Mucosa of descending colon (tissue), 3 donors: ENCODE results near the gene PHLPP1. TPM values are rescaled to one million over a fixed set of nuclear protein-coding genes. Genes with fewer than 3 reads are reported as not detected.

Experiments used
- ATAC-seq: fragments of 200-7000 bp; cut with Tn5 transposase; one replicate; pipeline ENCODE4 v1.9.1; 2020; ENCODE audit warnings: mild to moderate bottlenecking, moderate library complexity
- DNase-seq, 3 donors: peaks; one replicate each; pipeline ENCODE4 v3.0.0-alpha.2; 2020
- H3K36me3 ChIP-seq: fragments of 200-600 bp; one replicate; pipeline ENCODE4 v1.8.0; 2021; ENCODE audit warnings: low read depth, mild to moderate bottlenecking
- H3K4me1 ChIP-seq: fragments of 200-600 bp; one replicate; pipeline ENCODE4 v1.8.0; 2021; ENCODE audit warnings: low read depth, mild to moderate bottlenecking
- H3K4me3 ChIP-seq: fragments of 200-600 bp; one replicate; pipeline ENCODE4 v1.8.0; 2021; ENCODE audit warnings: mild to moderate bottlenecking
- H3K9me3 ChIP-seq: fragments of 200-600 bp; one replicate; pipeline ENCODE4 v1.8.0; 2021; ENCODE audit warnings: mild to moderate bottlenecking
- CTCF ChIP-seq: fragments of 200-600 bp; IDR thresholded peaks from one replicate; pipeline ENCODE4 v1.8.0; 2022; ENCODE audit warnings: antibody characterized with exemption, mild to moderate bottlenecking
- intact Hi-C, 2 donors: fragments of 100-400 bp; cut with DNase I in 1 of 2; cut with micrococcal nuclease in 1 of 2; formaldehyde crosslinking; loops; one replicate each; pipeline versions ENCODE4 v1.11.0 to v1.11.1; 2022; cut with DNase I, micrococcal nuclease
- total RNA-seq, 3 donors: library from RNA; stranded (reverse); fragmentation: NEBNext Ultra II Directional in 2 of 3; extraction: Animal tissue kit (Norgen Biotek cat#: 25700) in 2 of 3; gene quantifications; one replicate each; pipeline versions ENCODE4 v1.2.1 to v1.2.4, GENCODE V29; 2021 to 2023
- donor health status: DM: no; HTN: no; CAD: no; lungs with moderate emphysema.
- donor health status: DM: no; HTN: no; CAD: no.
- donor health status: DM: no; HTN: yes; CAD: no.

The PHLPP1 gene
- total RNA-seq, 3 donors from 2014 or later = 17.9 to 28.9 (median 19.7) TPM

- Histone ChIP-seq H3K4me1 (no peaks in the 10 kb centered on the region), H3K9me3 (no peaks in the 10 kb centered on the region), H3K4me3 (no peak overlapping the region), H3K36me3 (no peaks in the 10 kb centered on the region)
- intact Hi-C loops = no loop called here
- no peak for TF ChIP-seq CTCF
- no peak for ATAC-seq
- DNase-seq = no peak
Observed at GRCh38 chr18:62894681-62895390, 179.5 kb downstream of the PHLPP1 start.

GRCh38 chr18:62897153-62897552 lies 181.8 kb downstream of the PHLPP1 start:
- intact Hi-C loops = no loop called here
- Histone ChIP-seq H3K4me1 (no peaks in the 10 kb centered on the region), H3K36me3 (no peaks in the 10 kb centered on the region), H3K9me3 (no peaks in the 10 kb centered on the region), H3K4me3 (no peak overlapping the region)
- no peak for ATAC-seq
- TF ChIP-seq CTCF = no peak
- no peak for DNase-seq

- ATAC-seq (no peak), DNase-seq (no peak)
- Histone ChIP-seq H3K36me3 (no peaks in the 10 kb centered on the region), H3K9me3 (no peaks in the 10 kb centered on the region), H3K4me3 (no peak overlapping the region), H3K4me1 (no peaks in the 10 kb centered on the region)
- TF ChIP-seq CTCF = no peak
- intact Hi-C loops = no loop called here
Observed at GRCh38 chr18:62898359-62898758, 183.0 kb downstream of the PHLPP1 start.

- Histone ChIP-seq H3K4me3 (no peak overlapping the region), H3K36me3 (no peaks in the 10 kb centered on the region), H3K4me1 (no peaks in the 10 kb centered on the region), H3K9me3 (no peaks in the 10 kb centered on the region)
- no peak for TF ChIP-seq CTCF
- intact Hi-C loops = no loop called here
- DNase-seq (no peak), ATAC-seq (no peak)
Observed at GRCh38 chr18:62899534-62899933, 184.2 kb downstream of the PHLPP1 start.

GRCh38 chr18:62900132-62900883 lies 185.0 kb downstream of the PHLPP1 start:
- Histone ChIP-seq H3K9me3 (no peaks in the 10 kb centered on the region), H3K4me3 (no peak overlapping the region), H3K4me1 (no peaks in the 10 kb centered on the region), H3K36me3 (no peaks in the 10 kb centered on the region)
- ATAC-seq (no peak), DNase-seq (no peak)
- intact Hi-C loops = no loop called here
- TF ChIP-seq CTCF = no peak
